GM19455 (cell line): ENCODE data around the gene GBF1.

Experiments used
- ATAC-seq: cut with Tn5 transposase; IDR thresholded peaks from one replicate; pipeline ENCODE4 v1.9.1; 2021; ENCODE audit not compliant: unreplicated experiment

Gene GBF1

DNA sequence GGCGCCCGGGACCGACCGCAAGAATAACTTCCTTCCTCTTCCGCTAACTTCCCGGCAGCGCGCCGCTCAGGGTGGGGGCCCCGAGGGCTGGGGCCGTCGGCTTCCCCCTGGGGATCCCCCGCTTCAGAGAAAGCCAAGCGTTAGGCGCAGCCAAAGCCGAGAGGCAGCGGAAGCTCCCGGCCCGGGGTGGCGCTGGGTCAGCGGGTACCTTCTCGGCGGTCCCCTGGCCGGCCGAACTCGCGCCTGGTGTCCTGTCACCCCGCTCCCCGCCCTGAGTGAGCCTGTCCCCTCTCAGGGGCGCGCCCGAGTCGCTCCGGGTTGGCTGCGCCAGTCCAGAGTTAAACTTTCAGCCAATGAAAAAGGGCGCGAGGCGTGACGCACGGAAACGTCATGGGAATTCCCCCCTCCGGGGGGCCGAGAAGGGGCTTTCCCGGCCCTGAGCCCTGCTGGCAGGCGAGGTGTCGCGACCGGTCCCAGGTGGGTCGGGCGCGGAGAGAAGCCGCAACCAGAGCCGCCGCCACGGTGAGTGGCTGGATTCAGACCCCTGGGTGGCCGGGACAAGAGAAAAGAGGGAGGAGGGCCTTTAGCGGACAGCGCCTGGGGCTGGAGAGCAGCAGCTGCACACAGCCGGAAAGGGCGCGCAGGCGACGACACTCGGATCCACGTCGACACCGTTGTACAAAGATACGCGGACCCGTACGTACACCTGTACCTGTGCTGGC lies 148.9 kb downstream of the GBF1 start:
- peak; percentile 82 for ATAC-seq

DNA sequence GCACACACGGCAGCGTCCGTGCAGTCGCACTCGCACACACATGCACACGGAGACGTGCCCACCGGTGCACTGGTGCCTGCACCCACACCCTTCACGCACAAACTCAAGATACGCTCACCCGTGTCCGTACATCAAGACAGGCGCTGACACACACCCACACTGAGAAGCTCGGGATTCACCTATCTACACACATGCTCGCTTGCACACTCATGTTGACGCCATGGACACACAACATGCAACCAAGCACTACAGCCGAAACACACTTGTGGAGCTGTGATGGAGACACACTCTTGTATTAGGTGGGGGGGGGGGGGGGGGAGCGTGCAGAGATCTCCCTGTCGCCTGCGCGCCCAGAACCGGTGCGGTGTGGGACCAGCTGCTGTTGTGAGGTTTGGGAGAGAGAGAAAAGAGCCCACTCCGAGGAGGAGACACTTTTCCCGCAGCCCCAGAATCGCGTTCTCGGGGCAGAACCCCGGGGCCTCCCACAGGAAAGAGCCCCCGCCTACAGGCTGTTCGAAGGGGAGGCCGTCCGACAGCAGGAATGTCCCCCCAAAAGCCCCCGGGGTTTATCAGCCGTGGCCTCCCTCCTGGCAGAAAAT lies 149.6 kb downstream of the GBF1 start:
- ATAC-seq, result peak; percentile 1

DNA sequence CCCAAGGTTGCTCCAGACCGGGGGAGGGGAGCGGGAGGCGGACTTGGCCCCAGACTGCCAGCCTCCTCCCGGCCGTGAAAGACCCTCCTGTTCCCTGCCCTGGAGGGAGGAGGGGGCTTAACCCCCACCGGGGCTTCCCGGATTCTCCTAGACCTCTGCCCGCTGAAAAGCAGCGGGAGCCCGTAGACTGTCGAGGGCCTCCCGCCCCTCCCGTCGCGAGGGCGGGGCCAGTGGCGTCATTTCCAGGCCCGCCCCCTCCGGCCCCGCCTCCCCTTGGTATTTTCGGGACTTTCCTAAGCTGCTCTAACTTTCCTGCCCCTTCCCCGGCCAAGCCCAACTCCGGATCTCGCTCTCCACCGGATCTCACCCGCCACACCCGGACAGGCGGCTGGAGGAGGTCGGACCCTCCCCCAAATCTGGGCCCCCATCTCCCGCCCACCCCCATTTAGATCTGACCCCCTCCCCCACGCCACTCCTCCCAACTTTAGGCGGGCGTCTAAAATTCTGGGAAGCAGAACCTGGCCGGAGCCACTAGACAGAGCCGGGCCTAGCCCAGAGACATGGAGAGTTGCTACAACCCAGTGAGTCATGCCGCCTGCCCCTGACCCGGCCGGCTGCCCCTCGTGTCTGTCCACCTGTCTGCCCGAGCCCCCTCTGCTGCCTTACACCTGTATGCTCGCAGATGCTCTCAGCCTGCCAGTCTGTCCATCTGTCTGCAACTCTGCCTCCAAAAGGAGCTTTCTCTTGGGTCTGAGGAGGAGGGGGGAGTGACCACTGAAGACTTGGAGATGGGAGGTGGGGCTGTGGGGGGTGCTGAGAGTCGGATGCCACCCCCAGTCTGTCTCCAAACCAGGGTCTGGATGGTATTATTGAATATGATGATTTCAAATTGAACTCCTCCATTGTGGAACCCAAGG lies 150.3 kb downstream of the GBF1 start, which contains the start of gene NFKB2:
TSS of gene NFKB2 (plus strand) at position 306 of the 917 bp plus-strand sequence. CDS start at position 561, 255 bp downstream.
- ATAC-seq, result peak; percentile 31

DNA sequence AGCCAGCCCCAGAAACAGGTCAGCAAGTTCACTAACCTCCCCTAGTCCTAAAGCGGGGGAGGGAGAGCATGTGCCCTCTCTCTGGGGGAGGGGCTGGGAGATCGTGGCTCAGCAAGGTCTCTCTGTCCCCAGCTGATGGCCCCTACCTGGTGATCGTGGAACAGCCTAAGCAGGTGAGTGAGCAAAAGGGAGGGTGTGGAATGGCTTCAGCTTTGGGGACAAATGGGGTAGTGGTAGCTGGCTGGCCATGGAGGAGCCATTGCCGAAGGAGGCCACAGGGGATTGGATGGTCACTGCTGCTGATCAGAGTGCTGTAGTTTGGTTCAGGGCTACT lies 151.0 kb downstream of the GBF1 start:
- ATAC-seq, result no peak

DNA sequence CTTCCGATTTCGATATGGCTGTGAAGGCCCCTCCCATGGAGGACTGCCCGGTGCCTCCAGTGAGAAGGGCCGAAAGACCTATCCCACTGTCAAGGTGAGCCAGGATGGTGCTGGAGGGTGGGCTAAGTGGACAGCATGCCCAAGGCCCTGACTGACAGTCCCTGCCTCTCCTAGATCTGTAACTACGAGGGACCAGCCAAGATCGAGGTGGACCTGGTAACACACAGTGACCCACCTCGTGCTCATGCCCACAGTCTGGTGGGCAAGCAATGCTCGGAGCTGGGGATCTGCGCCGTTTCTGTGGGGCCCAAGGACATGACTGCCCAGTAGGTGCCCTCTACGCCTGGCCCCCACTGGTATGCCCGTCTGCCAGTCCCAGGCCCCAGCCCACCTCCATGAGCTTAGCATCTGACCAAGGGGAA lies 151.4 kb downstream of the GBF1 start:
- ATAC-seq, result no peak

DNA sequence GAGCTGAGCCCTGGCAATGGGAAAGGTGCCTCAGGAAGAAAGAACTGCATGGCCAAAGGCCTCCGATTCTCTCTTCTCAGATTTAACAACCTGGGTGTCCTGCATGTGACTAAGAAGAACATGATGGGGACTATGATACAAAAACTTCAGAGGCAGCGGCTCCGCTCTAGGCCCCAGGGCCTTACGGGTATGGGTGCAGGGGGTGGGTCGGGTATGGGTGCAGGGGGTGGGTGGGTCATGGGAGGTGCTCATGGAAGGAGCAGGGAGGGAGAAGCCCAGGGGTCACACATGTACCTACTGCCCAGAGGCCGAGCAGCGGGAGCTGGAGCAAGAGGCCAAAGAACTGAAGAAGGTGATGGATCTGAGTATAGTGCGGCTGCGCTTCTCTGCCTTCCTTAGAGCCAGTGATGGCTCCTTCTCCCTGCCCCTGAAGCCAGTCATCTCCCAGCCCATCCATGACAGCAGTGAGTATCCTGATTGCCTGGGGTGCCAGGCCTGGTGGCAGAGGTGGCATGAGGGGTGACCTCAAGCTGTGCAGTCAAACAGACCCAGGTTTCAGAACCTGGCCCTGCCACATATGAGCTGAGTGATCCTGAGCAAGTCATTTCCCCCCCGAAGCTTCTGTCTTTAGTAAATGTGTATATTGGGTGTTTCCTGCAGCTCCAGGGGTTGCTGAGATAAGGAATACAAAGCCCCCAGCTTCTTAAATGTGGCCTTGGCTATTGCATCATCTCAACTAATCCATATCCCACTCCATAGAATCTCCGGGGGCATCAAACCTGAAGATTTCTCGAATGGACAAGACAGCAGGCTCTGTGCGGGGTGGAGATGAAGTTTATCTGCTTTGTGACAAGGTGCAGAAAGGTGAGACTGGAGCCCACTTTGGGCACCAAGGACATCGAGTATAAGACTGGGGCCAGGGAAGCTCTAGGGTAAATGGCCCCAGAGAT lies 152.2 kb downstream of the GBF1 start:
- no peak for ATAC-seq

DNA sequence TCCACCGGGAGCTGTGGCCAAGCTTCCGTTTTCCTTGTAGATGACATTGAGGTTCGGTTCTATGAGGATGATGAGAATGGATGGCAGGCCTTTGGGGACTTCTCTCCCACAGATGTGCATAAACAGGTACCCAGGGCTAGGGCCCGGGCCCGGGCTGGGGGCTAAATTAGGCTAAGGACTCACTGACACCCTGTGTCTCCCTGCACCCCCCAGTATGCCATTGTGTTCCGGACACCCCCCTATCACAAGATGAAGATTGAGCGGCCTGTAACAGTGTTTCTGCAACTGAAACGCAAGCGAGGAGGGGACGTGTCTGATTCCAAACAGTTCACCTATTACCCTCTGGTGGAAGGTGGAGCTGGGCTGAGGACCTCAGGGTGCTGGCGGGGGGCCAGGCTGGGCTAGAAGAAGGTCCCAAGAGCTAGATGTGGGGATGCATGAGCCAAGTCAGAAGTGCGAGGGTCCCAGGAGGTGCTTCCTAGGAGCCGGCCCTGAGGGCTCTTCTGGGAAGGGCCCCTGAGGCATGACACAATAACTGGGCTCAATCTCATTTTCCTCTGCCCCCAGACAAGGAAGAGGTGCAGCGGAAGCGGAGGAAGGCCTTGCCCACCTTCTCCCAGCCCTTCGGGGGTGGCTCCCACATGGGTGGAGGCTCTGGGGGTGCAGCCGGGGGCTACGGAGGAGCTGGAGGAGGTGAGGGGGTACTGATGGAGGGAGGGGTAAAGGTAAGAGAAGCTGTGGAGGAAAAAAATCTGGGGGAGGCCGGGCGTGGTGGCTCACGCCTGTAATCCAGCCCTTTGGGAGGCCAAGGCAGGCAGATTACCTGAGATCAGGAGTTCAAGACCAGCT lies 153.1 kb downstream of the GBF1 start:
- no peak for ATAC-seq

DNA sequence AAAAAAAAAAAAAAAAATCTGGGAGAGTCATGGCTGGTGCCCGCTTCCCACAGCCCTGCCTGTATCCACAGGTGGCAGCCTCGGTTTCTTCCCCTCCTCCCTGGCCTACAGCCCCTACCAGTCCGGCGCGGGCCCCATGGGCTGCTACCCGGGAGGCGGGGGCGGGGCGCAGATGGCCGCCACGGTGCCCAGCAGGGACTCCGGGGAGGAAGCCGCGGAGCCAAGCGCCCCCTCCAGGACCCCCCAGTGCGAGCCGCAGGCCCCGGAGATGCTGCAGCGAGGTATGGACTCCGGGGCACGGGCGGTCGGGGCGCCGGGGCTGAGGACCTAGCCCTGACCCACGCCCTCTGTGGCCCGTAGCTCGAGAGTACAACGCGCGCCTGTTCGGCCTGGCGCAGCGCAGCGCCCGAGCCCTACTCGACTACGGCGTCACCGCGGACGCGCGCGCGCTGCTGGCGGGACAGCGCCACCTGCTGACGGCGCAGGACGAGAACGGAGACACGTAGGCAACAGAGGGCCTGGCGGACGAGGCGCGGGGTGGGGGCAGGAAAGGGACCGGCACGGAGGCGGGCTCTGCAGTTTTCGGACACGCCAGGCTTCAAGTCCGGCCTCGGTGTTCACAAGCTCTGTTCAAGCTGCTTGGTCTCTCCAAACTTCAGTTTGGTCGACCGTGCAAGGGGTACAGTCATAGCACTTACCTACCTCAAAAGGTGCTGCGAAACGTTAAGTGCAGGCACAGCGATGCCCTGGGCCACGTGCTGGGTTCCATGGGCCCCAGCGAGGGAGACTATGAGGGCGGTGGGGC lies 154.1 kb downstream of the GBF1 start:
- peak; percentile 40 for ATAC-seq

DNA sequence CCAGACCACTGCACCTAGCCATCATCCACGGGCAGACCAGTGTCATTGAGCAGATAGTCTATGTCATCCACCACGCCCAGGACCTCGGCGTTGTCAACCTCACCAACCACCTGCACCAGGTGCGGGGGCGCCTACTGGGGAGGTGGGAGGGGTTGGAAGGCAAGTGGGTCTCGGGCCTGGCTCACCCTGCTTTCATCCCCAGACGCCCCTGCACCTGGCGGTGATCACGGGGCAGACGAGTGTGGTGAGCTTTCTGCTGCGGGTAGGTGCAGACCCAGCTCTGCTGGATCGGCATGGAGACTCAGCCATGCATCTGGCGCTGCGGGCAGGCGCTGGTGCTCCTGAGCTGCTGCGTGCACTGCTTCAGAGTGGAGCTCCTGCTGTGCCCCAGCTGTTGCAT lies 154.7 kb downstream of the GBF1 start:
- ATAC-seq, result no peak

DNA sequence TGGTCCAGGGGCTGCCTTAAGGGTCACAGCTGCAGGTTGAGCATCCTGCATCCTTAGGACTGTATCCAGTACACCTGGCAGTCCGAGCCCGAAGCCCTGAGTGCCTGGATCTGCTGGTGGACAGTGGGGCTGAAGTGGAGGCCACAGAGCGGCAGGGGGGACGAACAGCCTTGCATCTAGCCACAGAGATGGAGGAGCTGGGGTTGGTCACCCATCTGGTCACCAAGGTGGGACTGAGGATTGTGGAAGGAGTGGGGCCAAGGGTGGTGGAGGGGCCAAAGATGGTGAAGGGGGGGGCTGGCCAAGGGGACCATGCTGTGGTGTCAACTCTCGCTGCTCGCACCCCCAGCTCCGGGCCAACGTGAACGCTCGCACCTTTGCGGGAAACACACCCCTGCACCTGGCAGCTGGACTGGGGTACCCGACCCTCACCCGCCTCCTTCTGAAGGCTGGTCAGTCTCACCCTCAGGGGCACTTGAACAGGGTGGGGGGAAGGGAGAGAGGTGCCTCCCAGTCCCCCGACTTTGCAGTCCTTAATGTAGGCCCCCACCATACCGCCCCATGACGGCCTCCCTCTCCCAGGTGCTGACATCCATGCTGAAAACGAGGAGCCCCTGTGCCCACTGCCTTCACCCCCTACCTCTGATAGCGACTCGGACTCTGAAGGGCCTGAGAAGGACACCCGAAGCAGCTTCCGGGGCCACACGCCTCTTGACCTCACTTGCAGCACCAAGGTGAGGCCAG lies 155.4 kb downstream of the GBF1 start:
- no peak for ATAC-seq

DNA sequence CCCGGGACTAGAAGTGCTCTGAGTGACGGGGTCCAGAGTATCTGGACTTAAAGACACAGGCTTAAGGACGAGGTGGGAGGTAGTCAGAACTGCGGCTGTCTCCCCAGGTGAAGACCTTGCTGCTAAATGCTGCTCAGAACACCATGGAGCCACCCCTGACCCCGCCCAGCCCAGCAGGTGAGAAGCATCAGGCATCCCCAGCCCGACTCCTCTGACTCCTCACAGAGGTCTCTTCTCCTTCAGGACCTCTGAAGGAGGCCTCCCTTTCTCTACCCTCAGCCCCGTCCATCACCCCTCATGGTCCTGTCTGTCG lies 156.0 kb downstream of the GBF1 start:
- ATAC-seq, result no peak

DNA sequence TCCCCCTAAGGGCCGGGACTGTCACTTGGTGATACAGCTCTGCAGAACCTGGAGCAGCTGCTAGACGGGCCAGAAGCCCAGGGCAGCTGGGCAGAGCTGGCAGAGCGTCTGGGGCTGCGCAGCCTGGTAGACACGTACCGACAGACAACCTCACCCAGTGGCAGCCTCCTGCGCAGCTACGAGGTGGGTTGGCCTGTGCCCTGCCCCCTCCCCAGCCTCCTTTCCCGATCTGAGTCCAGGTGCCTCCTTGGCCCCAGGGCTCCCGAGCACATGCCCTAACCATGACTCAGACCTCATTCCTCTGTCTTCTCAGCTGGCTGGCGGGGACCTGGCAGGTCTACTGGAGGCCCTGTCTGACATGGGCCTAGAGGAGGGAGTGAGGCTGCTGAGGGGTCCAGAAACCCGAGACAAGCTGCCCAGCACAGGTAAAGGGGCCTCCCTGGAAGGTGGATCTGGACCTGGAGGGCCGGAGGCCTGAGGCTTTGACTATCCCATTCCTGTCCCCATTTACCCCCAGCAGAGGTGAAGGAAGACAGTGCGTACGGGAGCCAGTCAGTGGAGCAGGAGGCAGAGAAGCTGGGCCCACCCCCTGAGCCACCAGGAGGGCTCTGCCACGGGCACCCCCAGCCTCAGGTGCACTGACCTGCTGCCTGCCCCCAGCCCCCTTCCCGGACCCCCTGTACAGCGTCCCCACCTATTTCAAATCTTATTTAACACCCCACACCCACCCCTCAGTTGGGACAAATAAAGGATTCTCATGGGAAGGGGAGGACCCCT lies 156.6 kb downstream of the GBF1 start:
- no peak for ATAC-seq

DNA sequence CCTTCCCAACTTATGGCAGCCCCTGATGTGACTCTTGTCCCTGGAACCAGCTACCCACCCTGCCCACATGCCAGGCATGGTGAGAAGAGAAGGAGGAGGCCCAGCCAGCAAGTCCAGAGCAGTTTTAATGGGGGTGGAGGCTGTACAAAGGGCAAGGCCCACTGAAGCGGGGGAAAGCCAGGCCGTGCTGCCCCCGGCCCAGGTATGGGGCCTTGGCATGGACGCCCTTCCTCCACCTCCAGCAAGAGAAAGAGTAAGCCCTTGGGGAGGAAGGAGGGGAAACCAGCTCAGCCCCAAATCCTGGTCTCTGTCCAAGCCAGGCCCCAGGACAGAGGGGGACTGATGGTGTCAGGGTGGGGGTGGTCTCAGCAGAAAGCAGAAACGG lies 157.2 kb downstream of the GBF1 start:
- no peak for ATAC-seq

DNA sequence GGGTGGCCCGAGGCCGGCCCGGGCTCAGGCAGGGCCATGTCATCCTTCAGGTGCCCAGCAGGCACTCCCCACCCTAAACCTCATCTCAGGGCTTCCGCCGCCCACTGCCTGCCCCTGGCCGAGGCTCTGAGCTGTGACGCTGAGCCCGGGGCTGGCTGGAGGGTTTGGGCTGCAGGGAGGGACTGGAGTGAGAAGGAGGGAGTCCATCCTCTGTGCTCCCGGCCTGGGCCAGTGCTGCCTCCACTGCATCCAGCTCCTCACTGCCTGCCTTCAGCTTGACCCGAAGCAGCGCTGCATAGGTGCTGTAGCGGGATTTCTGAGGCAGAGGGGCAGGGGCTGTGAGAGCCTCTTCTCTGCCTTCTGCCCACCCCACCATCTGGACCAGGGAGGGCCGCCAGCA lies 157.8 kb downstream of the GBF1 start:
- ATAC-seq, result no peak

DNA sequence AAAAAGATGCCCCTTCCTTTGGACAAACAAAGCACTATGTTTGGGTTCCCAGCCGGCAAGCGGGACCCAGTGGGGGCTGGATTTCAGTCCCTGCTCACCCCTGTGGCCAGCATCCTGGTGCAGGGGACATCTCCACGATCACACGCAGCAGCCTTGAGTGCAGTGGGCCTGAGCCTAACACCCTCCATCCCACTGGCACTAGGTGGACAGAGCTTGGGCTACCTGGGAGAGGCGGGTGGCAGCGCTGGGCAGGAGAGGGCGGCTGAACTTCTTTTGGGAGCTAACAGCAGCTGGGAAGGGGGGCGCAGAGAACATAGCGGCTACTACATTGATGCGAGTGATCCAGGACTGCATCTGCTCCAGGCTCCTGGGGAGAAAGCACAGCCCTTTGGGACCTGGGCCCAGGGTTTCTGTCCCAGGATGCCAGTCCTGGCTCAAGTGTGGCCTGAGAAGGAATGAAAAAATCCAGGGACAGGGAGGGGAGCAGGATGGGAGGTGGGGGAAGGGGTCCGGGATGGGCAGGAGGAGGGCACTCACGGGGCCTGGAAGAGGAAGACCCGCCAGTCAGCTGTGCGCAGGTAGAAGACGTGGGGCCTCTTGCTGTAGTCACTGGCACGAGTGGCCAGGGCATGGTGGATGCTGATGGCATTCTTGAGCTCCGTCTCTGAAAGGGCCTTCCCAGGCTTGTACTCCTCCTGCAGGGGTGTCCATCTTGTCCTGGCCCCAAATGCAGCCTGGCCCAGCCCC lies 159.2 kb downstream of the GBF1 start:
- ATAC-seq, result no peak

DNA sequence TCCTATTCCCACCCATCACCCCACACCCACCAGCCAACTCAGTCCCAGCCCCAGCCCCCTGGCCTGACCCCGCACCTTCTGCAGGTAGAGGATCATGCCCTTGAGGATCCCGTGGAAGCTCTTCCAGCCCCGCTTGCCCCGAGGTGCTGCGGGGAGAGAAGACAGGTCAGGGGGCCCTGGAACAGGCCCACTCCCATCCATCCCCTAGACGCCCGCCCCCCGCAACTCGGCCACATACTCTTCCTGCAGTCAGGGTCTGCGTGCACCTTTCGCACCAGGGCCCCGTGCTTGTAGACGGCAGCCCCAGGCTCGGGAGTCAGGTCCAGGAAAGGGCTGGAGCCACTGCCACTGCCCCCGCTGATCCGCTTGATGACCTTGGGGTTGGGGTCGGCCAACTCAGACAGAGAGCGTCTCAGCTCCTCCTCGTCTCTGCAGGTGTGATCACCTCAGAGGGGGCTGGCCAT lies 159.8 kb downstream of the GBF1 start:
- no peak for ATAC-seq

DNA sequence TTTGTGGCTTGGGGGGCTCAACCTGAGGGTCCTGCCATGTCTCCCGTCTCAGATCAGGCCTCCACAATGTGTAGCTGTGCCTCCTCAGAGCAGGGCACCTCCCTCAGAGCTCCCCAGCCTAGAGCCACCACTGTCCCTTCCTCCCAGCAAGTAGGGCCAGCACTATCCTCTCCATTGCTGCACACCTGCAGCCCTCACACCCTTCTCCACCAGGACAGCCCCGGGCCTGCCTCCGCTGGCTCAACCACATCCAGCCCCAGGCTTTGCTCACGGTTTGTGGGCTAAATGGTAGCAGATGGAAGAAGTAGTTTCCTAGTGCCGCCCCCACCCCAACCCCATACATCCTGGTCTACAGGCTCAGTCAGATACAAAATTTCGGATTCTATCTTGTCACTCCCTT lies 160.3 kb downstream of the GBF1 start:
- no peak for ATAC-seq
